Osteoblast (primary cell): ENCODE measurements around the gene SUGCT. TPM values are rescaled to one million over a fixed set of nuclear protein-coding genes. Genes with fewer than 3 reads are reported as not detected.

Experiments
- DNase-seq: peaks from one replicate; pipeline ENCODE4 v3.0.0; 2011; ENCODE audit warnings: low spot score, mixed read lengths; ENCODE audit not compliant: insufficient read length; ENCODE audit errors: missing footprints
- H2AFZ ChIP-seq: 2 replicates; pipeline ENCODE4 v1.6.0; 2011; ENCODE audit warnings: mild to moderate bottlenecking, low read length
- H3K27ac ChIP-seq: 2 replicates; pipeline ENCODE4 v1.5.1; 2011; ENCODE audit warnings: mild to moderate bottlenecking, low read depth, low read length, moderate library complexity
- H3K27me3 ChIP-seq: 2 replicates; pipeline ENCODE4 v1.6.0; 2012; ENCODE audit warnings: mild to moderate bottlenecking, control low read depth, inconsistent platforms, low read length, moderate library complexity; ENCODE audit not compliant: insufficient read depth
- H3K36me3 ChIP-seq: 2 replicates; pipeline ENCODE4 v1.5.1; 2011; ENCODE audit warnings: mild to moderate bottlenecking, low read length, control low read depth, moderate library complexity; ENCODE audit not compliant: insufficient read depth
- H3K4me1 ChIP-seq: 2 replicates; pipeline ENCODE4 v1.5.1; 2011; ENCODE audit warnings: mild to moderate bottlenecking, low read length, control low read depth, moderate library complexity; ENCODE audit not compliant: insufficient read depth
- H3K4me2 ChIP-seq: 2 replicates; pipeline ENCODE4 v1.6.0; 2011; ENCODE audit warnings: mild to moderate bottlenecking, low read length; ENCODE audit not compliant: insufficient read depth
- H3K4me3 ChIP-seq: fragments of 200-600 bp; sonication (generic); 3 replicates; pipeline ENCODE4 v1.5.1; 2012; ENCODE audit warnings: mild to moderate bottlenecking, low read length, inconsistent platforms; ENCODE audit not compliant: insufficient read depth
- H3K79me2 ChIP-seq: 2 replicates; pipeline ENCODE4 v1.6.0; 2012; ENCODE audit warnings: mild to moderate bottlenecking, low read length, control low read depth, inconsistent platforms; ENCODE audit not compliant: insufficient read depth
- H3K9me3 ChIP-seq: 2 replicates; pipeline ENCODE4 v1.5.1; 2011; ENCODE audit warnings: low read depth, low read length, control low read depth
- H4K20me1 ChIP-seq: 2 replicates; pipeline ENCODE4 v1.6.0; 2012; ENCODE audit warnings: mild to moderate bottlenecking, low read length, control low read depth; ENCODE audit not compliant: insufficient read depth
- total RNA-seq: library from RNA; depleted of rRNA; stranded (reverse); fragments of >200 nt; gene quantifications from 2 replicates; pipeline ENCODE4 v1.2.3, GENCODE V29; 2012
- TF ChIP-seq, protein P1 (sequence below): IDR thresholded peaks from 2 replicates; pipeline ENCODE4 v1.5.1; 2011; ENCODE audit warnings: mild to moderate bottlenecking, low read depth, low read length, moderate library complexity; ENCODE audit errors: extremely low read depth

Gene SUGCT
- total RNA-seq, 1 donor, result 21.7 TPM

DNA sequence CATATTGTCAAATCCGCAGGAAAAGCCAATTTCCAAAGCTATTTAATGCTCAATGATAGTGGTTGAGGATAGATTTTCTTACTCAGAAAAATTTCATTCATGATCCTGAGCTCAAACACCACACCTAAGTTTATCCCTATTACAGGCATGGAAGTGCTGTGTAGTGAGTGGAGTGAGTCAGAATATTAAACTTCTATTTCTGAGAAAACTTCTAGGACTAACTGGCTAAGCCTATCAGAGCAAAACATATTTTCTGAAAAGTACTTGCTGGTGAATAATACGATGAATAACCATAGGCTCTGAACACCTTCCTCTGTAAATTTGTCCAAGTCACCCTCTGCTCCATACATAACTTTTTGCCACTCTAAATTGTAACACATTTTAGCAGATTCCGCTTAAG, 221.5 kb downstream of the SUGCT start:
- Histone ChIP-seq H3K4me3 (no peak overlapping the region), H3K36me3 (no peaks in the 10 kb centered on the region), H3K9me3 (no peaks in the 10 kb centered on the region), H3K4me1 (peaks cover 17% of the 10 kb centered on the region), H4K20me1 (no peaks in the 10 kb centered on the region), H2AFZ (no peak overlapping the region), H3K27ac (peak overlapping the region; percentile 57), H3K79me2 (no peaks in the 10 kb centered on the region), H3K4me2 (peak overlapping the region; percentile 14), H3K27me3 (no peaks in the 10 kb centered on the region)
- TF ChIP-seq, protein P1, sequence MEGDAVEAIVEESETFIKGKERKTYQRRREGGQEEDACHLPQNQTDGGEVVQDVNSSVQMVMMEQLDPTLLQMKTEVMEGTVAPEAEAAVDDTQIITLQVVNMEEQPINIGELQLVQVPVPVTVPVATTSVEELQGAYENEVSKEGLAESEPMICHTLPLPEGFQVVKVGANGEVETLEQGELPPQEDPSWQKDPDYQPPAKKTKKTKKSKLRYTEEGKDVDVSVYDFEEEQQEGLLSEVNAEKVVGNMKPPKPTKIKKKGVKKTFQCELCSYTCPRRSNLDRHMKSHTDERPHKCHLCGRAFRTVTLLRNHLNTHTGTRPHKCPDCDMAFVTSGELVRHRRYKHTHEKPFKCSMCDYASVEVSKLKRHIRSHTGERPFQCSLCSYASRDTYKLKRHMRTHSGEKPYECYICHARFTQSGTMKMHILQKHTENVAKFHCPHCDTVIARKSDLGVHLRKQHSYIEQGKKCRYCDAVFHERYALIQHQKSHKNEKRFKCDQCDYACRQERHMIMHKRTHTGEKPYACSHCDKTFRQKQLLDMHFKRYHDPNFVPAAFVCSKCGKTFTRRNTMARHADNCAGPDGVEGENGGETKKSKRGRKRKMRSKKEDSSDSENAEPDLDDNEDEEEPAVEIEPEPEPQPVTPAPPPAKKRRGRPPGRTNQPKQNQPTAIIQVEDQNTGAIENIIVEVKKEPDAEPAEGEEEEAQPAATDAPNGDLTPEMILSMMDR, result no peak
- DNase-seq, result peak; percentile 36

DNA sequence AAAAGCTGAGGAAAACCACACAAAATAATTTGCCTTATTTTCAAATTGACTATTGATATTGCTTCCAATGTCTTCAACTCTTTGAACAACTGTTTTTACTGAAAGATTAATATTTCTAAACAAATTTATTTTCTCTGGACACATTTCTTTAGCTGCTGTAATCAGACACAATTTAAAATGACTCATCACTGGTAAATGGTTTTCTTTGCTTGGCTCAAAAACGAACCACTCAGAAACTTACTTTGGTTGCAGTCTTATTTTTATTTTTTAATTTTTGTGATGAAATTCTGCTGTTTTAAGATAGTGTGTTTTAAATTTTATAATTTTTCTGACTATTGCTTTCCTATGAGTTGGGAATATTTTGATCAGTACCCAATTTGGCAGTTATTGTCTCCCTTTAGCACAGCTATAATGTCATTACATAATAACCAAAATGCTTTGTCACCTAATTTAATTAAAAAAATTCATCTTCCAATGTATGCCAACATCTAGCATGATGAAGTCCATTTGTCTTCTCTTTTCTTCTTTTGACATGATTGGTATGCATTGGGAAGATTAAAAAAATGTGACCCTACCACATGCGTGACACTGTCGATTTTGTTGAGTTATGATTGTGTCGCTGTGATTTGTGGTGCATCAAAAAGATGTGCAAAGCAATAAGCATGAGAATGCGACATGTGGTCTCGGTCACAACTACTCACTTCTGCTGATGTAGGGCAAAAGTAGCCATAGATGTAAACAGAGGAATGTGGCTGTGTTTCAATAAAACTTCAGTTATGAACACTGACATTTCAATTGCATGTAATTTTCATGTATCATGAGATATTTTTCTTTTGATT, 222.3 kb downstream of the SUGCT start:
- Histone ChIP-seq H3K4me2 (peak overlapping the region; percentile 14), H3K4me3 (no peak overlapping the region), H3K79me2 (no peaks in the 10 kb centered on the region), H4K20me1 (no peaks in the 10 kb centered on the region), H3K4me1 (peaks cover 17% of the 10 kb centered on the region), H3K36me3 (no peaks in the 10 kb centered on the region), H3K9me3 (no peaks in the 10 kb centered on the region), H3K27ac (peak overlapping the region; percentile 57), H2AFZ (no peak overlapping the region), H3K27me3 (no peaks in the 10 kb centered on the region)
- TF ChIP-seq, protein P1, result no peak
- DNase-seq, result peak; percentile 32

DNA sequence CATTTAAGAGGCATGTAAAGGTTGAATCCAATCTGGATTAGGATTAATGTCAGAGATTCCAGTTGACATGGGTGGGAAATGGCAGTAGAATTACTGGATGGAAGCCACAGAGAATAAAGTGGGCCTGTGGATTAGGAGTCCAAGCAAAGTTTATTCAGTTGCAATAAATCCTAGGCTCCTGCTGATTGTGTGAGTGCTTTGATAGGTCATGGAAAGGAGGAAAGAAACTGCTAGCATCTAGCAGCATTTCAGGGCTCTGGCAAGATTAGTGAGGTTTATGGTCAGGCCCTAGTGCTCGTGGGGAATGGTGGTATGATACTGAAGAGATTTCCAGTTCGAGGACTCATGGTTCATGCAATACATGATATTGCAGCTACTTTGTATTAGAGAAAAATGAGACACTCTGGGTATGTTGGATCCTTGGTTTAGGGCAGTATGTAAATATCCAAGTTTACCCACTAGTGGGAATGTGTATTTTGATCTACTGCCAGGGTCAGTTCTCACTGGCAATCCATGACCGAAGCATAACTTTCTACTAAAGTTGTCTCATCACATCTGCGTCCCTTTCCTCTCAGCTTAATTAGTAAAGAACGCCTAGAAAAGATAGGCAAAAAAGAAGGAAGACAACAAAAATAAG, 235.0 kb downstream of the SUGCT start:
- no peak for DNase-seq
- H2AFZ ChIP-seq, result no peak overlapping the region
- no peaks in the 10 kb centered on the region for H3K4me1 ChIP-seq
- TF ChIP-seq, protein P1, result no peak
- H3K36me3 ChIP-seq, result no peaks in the 10 kb centered on the region
- H3K79me2 ChIP-seq, result no peaks in the 10 kb centered on the region
- no peaks in the 10 kb centered on the region for H4K20me1 ChIP-seq
- H3K27me3 ChIP-seq, result no peaks in the 10 kb centered on the region
- no peak overlapping the region for H3K27ac ChIP-seq
- H3K4me2 ChIP-seq, result no peak overlapping the region
- no peak overlapping the region for H3K4me3 ChIP-seq
- no peaks in the 10 kb centered on the region for H3K9me3 ChIP-seq

DNA sequence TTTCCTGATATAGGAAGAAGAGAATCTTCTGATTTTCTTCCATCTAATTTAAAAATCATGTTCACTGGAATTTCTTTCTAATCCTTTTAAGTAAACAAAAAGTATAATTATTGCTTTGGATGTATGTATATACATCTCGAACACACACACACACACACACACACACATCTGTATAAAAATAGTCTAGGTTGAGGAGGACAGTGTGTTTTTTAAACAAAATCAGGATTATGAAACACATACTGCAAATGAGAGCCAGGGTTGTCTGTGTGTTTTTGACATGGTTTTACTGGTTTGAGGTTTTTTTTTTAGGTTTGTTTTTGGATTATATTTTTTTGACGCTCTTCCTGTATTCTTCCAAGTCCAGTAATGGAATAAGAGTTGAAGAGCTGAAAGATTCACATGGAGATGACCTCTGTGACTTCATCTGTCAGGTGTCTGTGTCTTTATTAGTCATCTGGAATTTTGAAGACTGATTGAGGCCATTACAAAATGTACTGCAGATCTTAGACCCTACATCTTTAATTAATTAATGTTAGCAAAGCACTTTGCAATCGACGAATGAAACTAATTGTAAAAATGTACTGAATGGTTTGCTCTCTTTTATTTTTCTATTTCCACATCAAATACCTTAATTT, 237.1 kb downstream of the SUGCT start:
- Histone ChIP-seq H3K27me3 (no peaks in the 10 kb centered on the region), H2AFZ (no peak overlapping the region), H3K79me2 (no peaks in the 10 kb centered on the region), H3K4me1 (no peaks in the 10 kb centered on the region), H3K9me3 (no peaks in the 10 kb centered on the region), H3K27ac (no peak overlapping the region), H4K20me1 (no peaks in the 10 kb centered on the region), H3K36me3 (no peaks in the 10 kb centered on the region), H3K4me3 (no peak overlapping the region), H3K4me2 (no peak overlapping the region)
- TF ChIP-seq, protein P1, result no peak
- no peak for DNase-seq
